Endodermal cell (in vitro differentiated cells): ENCODE results near the gene ATG4D. TPM values are rescaled to one million over a fixed set of nuclear protein-coding genes. Genes with fewer than 3 reads are reported as not detected.
"Not testable (repeated sequence)": the region's sequence is repeated elsewhere in the genome, so short reads cannot be mapped to it uniquely, and the experiment has no call there.

Experiments
- DNase-seq: peaks from one replicate; pipeline ENCODE4 v3.0.0-alpha.2; 2017
- H3K27ac ChIP-seq: 2 replicates; pipeline ENCODE4 v1.5.1; 2013; ENCODE audit warnings: mild to moderate bottlenecking, low read depth, low read length, moderate library complexity
- H3K27me3 ChIP-seq: 2 replicates; pipeline ENCODE4 v1.6.1; 2013; ENCODE audit warnings: mild to moderate bottlenecking, low read length, moderate library complexity; ENCODE audit not compliant: insufficient read depth, control insufficient read depth, poor library complexity, severe bottlenecking
- H3K36me3 ChIP-seq: 2 replicates; pipeline ENCODE4 v1.7.0; 2013; ENCODE audit warnings: mild to moderate bottlenecking, low read length, moderate library complexity; ENCODE audit not compliant: control insufficient read depth, insufficient read depth
- H3K4me1 ChIP-seq: one replicate; pipeline ENCODE4 v1.7.0; 2013; ENCODE audit warnings: low read length; ENCODE audit not compliant: control insufficient read depth, insufficient read depth
- H3K4me3 ChIP-seq: 2 replicates; pipeline ENCODE4 v1.5.1; 2013; ENCODE audit warnings: mild to moderate bottlenecking, low read length, moderate library complexity
- H3K9ac ChIP-seq: 2 replicates; pipeline ENCODE4 v1.6.1; 2013; ENCODE audit warnings: mild to moderate bottlenecking, low read length, moderate library complexity; ENCODE audit not compliant: poor library complexity, severe bottlenecking; ENCODE audit errors: extremely low read depth
- H3K9me3 ChIP-seq: 2 replicates; pipeline ENCODE4 v1.6.1; 2013; ENCODE audit warnings: mild to moderate bottlenecking, low read length, moderate library complexity; ENCODE audit not compliant: control insufficient read depth
- H3K27ac Mint-ChIP-seq: 2 replicates; pipeline ENCODE4 v1.8.0; 2020; ENCODE audit warnings: mixed read lengths
- H3K27me3 Mint-ChIP-seq: 2 replicates; pipeline ENCODE4 v1.8.0; 2021; ENCODE audit warnings: mild to moderate bottlenecking, mixed read lengths; ENCODE audit not compliant: insufficient read depth
- H3K36me3 Mint-ChIP-seq: 2 replicates; pipeline ENCODE4 v1.8.0; 2020; ENCODE audit warnings: low read depth, mixed read lengths
- H3K4me1 Mint-ChIP-seq: 2 replicates; pipeline ENCODE4 v1.8.0; 2020; ENCODE audit warnings: mixed read lengths
- H3K4me3 Mint-ChIP-seq: 2 replicates; pipeline ENCODE4 v1.8.0; 2020; ENCODE audit warnings: mild to moderate bottlenecking, moderate library complexity, mixed read lengths
- H3K9me3 Mint-ChIP-seq: 2 replicates; pipeline ENCODE4 v1.8.0; 2020; ENCODE audit warnings: mild to moderate bottlenecking, mixed read lengths
- WGBS, 2 experiments: methylation state at CpG; one replicate each; pipeline versions ENCODE4 v1.1.5 to v1.1.7; 2013; ENCODE audit warnings: missing lambda C conversion rate in 2 of 2, mixed read lengths in 1 of 2; ENCODE audit not compliant: insufficient coverage in 1 of 2, insufficient read length in 1 of 2; 5-methylcytosine and 5-hydroxymethylcytosine counted together
- total RNA-seq, 2 donors: library from RNA; stranded (reverse); fragmentation: NEBNext Ultra II Directional in 1 of 2; extraction: Animal tissue kit (Norgen Biotek cat#: 25700) in 1 of 2; gene quantifications; 2 replicates in 1 of 2; 3 replicates in 1 of 2; pipeline ENCODE4 v1.2.1, GENCODE V29; 2021
- TF ChIP-seq, protein P1 (sequence below): fragments of 200-600 bp; sonication (generic); conservative IDR thresholded peaks from 2 replicates; pipeline ENCODE4 v1.5.0; 2021; ENCODE audit warnings: antibody characterized with exemption, mild to moderate bottlenecking

The ATG4D gene
- total RNA-seq, 2 donors from 2014 or later = 37.9 to 44.8 TPM

DNA sequence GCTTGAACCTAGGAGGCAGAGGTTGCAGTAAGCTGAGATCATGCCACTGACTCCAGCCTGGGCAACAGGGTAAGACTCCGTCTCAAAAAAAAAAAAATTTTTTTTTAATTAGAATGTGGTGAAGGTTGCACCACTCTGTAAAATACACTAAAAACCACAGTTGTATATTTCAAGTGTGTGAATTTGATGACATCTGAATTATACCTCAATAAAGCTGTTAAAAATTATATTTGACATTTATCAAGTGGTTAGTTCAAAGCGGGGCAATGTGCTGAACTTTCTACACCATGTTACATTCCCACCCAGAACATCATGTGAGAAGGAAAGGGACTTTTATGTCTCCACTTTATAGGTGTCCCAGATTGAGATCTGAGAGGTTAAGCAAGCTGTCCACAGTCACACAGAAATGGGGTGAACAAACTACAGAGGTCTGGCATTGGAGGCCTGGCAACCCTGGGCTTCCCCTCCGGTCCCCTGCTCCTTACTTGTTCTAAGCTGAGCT is 20.5 kb upstream of the ATG4D start:
- 79 to 100% methylated on average over 1 to 2 of the region's 3 CpGs for WGBS, 2 experiments
- Mint-ChIP-seq H3K4me1 (peaks cover 6% of the 10 kb centered on the region), H3K4me3 (no peak overlapping the region), H3K27ac (no peak overlapping the region), H3K27me3 (peaks cover 25% of the 10 kb centered on the region), H3K9me3 (no peaks in the 10 kb centered on the region), H3K36me3 (no peaks in the 10 kb centered on the region)
- TF ChIP-seq, protein P1, sequence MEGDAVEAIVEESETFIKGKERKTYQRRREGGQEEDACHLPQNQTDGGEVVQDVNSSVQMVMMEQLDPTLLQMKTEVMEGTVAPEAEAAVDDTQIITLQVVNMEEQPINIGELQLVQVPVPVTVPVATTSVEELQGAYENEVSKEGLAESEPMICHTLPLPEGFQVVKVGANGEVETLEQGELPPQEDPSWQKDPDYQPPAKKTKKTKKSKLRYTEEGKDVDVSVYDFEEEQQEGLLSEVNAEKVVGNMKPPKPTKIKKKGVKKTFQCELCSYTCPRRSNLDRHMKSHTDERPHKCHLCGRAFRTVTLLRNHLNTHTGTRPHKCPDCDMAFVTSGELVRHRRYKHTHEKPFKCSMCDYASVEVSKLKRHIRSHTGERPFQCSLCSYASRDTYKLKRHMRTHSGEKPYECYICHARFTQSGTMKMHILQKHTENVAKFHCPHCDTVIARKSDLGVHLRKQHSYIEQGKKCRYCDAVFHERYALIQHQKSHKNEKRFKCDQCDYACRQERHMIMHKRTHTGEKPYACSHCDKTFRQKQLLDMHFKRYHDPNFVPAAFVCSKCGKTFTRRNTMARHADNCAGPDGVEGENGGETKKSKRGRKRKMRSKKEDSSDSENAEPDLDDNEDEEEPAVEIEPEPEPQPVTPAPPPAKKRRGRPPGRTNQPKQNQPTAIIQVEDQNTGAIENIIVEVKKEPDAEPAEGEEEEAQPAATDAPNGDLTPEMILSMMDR = no peak
- Histone ChIP-seq H3K4me3 (no peak overlapping the region), H3K9ac (no peak overlapping the region), H3K27ac (no peak overlapping the region), H3K27me3 (peaks cover 15% of the 10 kb centered on the region), H3K9me3 (no peaks in the 10 kb centered on the region), H3K36me3 (no peaks in the 10 kb centered on the region), H3K4me1 (no peaks in the 10 kb centered on the region)
- DNase-seq = no peak

- H3K9ac ChIP-seq = no peak overlapping the region
- Mint-ChIP-seq H3K4me1 (no peaks in the 10 kb centered on the region), H3K4me3 (no peak overlapping the region), H3K27ac (no peak overlapping the region), H3K36me3 (no peaks in the 10 kb centered on the region), H3K27me3 (peaks cover 5% of the 10 kb centered on the region), H3K9me3 (no peaks in the 10 kb centered on the region)
- 88 to 97% methylated on average over 6 of the region's 7 CpGs for WGBS, 2 experiments
- H3K4me3 ChIP-seq = no peak overlapping the region
- H3K9me3 ChIP-seq = no peaks in the 10 kb centered on the region
- H3K27ac ChIP-seq = no peak overlapping the region
- TF ChIP-seq, protein P1 = no peak
- no peak for DNase-seq
- no peaks in the 10 kb centered on the region for H3K27me3 ChIP-seq
- H3K4me1 ChIP-seq = no peaks in the 10 kb centered on the region
- H3K36me3 ChIP-seq = no peaks in the 10 kb centered on the region
Measured at GRCh38 chr19:10525636-10526035, 18.1 kb upstream of the ATG4D start.

DNA sequence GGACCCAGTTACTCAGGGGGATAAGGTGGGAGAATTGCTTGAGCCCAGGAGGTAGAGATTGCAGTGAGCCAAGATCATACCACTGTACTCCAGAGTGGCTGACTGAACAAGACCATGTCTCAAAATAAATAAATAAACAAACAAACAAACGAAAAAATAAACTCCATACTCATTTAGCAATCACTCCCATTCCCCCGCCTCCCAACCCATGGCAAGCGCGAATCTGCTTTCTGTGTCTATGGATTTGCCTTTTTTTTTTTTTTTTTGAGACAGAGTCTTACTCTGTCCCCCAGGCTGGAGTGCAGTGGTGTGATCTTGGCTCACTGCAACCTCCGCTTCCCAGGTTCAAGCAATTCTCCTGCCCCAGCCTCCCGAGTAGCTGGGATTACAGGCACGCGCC is 16.8 kb upstream of the ATG4D start:
- not testable (repeated sequence) for H3K9ac ChIP-seq, H3K9me3 Mint-ChIP-seq, H3K27me3 ChIP-seq, H3K4me1 ChIP-seq, H3K9me3 ChIP-seq, H3K27ac Mint-ChIP-seq, H3K27ac ChIP-seq, H3K27me3 Mint-ChIP-seq, H3K4me3 ChIP-seq, H3K4me3 Mint-ChIP-seq, H3K4me1 Mint-ChIP-seq, DNase-seq, H3K36me3 Mint-ChIP-seq, H3K36me3 ChIP-seq
- WGBS, 2 experiments = 94% methylated on average over 8 of the region's 8 CpGs; no CpG with 5 or more reads in 1 of the 2 experiments

DNA sequence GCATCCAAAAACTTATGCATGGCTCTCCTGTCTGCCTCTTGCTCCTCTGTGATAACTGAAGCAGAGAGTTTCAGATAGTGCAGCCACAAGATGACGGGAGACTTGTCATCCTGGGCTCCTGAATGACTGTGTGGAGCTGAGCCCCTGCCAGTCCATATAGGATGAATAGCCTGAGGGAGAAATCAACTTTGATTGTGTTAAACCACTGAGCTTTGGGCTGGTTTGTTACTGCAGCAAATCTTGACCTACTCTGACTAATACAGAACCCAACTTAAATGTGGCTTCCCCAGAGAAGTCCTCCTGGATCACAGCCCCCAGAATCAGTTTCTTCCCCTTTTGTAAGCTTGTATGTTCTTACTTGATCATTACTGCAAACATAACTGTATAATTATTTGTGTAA is 11.2 kb upstream of the ATG4D start:
- Mint-ChIP-seq H3K27ac (no peak overlapping the region), H3K4me3 (no peak overlapping the region), H3K36me3 (no peaks in the 10 kb centered on the region), H3K27me3 (peaks cover 9% of the 10 kb centered on the region), H3K9me3 (no peaks in the 10 kb centered on the region), H3K4me1 (no peaks in the 10 kb centered on the region)
- 78 to 90% methylated on average over 1 of the region's 1 CpG for WGBS, 2 experiments
- H3K4me3 ChIP-seq = no peak overlapping the region
- no peak overlapping the region for H3K9ac ChIP-seq
- no peak for DNase-seq
- no peaks in the 10 kb centered on the region for H3K36me3 ChIP-seq
- no peaks in the 10 kb centered on the region for H3K27me3 ChIP-seq
- H3K27ac ChIP-seq = no peak overlapping the region
- TF ChIP-seq, protein P1 = no peak
- H3K4me1 ChIP-seq = no peaks in the 10 kb centered on the region
- peaks cover 5% of the 10 kb centered on the region for H3K9me3 ChIP-seq
